GM21360 (cell line): ENCODE results near the gene HMGCR.
A peak's percentile ranks its signal among the peaks of the same experiment; 100 is the strongest.

Experiments
- ATAC-seq: cut with Tn5 transposase; IDR thresholded peaks from one replicate; pipeline ENCODE4 v1.9.1; 2021; ENCODE audit warnings: mild to moderate bottlenecking, moderate library complexity; ENCODE audit not compliant: unreplicated experiment

Gene HMGCR

DNA sequence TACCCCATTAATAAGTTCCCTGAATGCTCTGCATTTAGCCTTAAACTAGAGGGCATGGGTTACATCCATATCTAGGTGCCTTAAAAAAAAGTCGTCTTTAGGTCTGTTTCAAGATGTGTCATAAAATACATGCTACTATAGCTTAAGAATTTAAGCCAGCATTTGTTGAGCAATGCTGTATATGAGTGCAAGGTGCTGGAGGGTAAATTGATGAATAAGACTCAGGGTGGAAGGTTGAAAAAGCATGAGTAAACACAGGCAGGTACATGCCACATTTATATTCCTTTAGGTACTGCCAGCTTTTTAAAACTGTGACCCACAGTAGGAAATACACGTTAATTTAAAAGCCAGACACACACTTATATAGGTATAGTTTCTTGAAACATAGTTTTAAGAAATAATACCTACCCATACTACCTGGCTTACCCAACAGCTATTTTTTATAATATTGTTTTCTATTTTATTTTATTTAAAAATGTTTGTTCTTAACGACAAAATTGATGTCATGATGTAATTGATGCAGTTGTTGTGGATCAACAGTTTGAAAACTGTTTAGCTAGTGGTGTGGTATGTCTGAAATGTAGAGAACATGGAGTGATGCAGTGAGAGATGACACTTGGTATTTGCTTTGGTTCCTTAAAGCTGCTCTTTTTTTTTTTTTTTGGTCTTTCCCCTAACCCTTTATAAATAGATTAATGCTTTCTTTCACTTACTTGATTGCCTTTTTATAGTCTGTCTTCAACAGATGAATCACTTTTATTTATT, 3.9 kb downstream of the HMGCR start:
- ATAC-seq = no peak

DNA sequence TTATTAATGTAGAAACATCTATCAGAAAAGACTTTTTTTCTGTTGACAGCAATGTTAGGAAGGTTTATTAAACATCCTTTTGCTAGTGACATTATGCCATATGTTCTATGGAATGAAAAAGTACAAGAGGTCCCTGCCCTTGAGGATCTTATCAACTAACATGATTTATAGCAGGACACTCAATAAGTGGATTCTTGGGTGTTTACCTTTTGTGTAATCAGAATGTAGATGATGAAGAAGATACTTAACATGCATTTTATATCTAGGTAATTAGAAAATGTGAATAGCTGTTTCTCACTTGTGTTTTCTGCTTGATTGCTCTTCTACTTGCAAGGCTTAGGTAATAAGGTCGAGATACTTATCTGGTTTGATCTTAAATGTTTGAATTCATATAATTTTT, 4.9 kb downstream of the HMGCR start:
- ATAC-seq = no peak

DNA sequence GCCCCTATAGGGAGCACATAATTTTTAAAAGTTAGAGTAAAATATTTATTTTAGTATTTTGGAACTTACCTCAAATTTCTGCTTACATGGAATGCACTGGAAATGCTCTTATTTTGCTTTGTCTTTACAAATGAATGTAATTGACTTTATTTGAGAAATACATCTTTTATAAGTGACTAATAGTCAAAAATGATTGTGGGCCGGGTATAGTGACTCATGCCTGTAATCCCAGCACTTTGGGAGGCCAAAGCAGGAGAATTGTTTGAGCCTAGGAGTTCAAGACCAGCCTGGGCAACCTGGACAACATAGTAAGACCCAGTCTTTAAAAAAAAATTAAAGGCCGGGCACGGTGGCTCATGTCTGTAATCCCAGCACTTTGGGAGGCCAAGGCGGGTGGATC, 5.8 kb downstream of the HMGCR start:
- no peak for ATAC-seq

DNA sequence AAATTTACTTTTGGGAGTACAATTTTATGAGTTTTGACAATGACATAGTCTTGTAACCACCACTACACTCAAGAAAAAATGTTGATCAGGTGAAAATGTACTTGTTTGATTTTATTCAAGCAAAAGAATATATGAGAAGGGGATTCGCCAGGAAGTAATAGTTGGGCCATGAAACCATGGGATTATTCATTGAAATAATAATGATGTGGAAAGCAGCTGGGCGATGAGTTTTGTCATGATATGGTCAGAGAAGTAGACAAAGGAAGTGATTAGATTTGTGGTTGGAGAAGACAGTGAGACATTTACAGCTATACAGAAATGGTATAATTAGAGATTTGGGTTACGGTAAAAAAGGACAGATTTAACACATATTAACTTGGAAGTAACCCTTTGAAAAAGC, 11.2 kb downstream of the HMGCR start:
- no peak for ATAC-seq

DNA sequence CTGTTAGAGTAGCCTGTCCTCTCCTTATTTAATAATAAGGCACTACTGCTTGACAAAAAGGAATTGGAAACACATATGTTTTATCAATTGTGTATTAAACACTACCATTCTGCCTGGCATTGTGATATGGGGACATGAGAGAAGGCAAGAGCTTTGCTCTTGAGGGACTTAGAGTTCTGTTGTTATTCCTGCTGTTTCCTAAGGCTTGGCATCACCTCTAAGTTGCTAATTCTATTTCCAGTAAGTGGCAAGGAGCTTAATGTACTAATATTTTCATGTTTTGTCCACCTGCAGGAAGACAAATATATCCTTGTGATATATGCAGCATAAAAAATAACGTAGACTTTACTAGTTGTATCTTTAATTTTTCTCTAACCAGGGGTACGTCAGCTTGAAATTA, 12.6 kb downstream of the HMGCR start:
- ATAC-seq = no peak

DNA sequence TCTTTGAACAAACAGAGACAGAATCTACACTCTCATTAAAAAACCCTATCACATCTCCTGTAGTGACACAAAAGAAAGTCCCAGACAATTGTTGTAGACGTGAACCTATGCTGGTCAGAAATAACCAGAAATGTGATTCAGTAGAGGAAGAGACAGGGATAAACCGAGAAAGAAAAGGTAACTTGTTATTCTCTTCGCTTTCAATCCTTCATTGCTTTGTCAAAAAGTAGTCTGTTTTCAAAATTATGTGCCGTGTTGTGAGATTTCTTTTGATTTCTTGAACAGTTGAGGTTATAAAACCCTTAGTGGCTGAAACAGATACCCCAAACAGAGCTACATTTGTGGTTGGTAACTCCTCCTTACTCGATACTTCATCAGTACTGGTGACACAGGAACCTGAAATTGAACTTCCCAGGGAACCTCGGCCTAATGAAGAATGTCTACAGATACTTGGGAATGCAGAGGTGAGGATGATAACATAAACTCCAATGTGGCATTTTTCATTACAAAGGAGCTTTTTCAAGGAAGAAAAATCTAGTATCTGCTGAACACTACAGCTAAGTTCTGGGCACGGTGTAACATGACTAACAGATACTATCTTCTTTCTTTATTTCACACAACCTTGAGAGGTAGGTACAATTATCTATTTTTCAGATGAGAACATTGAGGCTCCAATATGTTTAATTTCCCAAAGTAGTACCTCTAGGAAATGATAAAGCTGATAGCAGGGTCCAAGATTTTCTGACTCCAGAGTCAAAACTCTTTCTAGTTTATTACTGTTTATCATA, 14.3 kb downstream of the HMGCR start:
- ATAC-seq = no peak

DNA sequence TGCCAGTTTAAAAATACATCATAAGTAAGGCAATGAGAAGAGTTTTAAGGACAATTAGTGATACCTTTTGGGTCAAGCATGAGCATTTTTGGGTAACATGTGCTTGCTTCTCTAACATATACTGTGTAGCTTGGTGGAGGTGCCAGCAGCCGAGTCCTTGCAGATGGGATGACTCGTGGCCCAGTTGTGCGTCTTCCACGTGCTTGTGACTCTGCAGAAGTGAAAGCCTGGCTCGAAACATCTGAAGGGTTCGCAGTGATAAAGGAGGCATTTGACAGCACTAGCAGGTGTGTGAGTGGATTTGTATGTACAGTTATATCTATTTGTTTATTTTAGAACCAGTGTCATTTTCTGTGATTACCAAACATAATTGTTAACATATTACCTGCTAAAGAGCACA, 18.2 kb downstream of the HMGCR start:
- ATAC-seq = no peak

DNA sequence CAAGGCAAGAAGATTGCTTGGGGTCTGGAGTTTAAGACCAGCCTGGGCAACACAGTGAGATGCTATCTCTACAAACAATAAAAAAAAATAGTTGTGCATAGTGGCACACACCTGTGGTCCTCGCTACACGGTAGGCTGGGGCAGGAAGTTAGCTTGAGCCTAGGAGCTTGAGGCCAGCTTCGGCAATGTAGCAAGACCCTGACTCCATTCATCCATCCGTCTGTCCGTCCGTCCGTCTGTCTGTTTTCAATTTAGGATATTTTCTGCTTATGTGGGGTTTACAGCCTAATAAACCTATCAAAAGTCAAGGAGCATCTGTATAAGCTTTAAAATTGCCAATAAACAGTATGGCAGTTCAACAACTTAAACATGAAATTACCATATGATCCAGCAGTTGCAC, 19.7 kb downstream of the HMGCR start:
- ATAC-seq = no peak

DNA sequence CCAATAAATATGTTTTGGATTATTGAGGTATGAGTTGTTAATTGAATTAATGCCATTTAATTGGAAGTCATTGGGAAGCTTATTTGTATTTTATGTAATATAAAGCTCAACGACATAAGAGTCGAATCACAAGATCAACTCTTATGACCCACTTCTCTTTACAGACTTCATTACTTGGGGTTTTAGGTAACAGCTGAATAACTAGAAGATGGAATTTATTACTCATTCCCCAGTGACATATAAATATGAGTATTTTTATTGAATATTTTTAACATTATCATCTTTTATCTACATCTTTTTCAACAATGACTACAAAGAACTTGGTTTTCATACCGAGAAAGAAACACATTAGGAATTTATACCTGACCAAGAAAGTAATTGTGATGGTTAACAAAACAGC, 21.1 kb downstream of the HMGCR start:
- ATAC-seq = no peak

DNA sequence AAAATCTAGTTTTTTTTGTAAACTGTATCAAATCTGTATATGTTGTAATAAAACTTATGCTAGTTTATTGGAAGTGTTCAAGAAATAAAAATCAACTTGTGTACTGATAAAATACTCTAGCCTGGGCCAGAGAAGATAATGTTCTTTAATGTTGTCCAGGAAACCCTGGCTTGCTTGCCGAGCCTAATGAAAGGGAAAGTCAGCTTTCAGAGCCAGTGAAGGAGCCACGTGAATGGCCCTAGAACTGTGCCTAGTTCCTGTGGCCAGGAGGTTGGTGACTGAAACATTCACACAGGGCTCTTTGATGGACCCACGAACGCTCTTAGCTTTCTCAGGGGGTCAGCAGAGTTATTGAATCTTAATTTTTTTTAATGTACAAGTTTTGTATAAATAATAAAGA, 24.3 kb downstream of the HMGCR start:
- ATAC-seq = no peak

DNA sequence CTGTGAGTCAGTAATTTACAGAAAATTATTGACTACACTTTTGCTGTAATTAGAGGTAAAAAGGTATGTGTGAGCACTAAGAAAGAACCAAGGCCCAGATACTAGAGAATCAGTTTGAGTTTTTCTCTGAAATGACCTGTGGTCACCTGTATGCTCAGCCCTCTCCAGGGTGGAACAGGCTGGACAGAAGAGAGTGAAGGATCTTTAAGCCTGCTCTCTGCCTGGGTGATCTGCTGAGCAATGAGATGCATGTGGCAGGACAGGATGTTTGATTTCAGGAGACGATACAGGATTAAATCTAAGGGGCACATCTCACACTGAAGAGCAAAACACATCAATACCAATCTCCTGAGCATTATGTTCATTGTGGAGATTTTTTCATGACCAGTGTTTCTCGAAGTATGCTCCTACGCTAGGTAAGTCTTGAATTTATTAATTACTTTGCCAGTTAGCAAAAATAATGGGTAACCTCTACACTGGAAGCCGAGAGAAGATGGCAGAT, 25.5 kb downstream of the HMGCR start:
- ATAC-seq = no peak

DNA sequence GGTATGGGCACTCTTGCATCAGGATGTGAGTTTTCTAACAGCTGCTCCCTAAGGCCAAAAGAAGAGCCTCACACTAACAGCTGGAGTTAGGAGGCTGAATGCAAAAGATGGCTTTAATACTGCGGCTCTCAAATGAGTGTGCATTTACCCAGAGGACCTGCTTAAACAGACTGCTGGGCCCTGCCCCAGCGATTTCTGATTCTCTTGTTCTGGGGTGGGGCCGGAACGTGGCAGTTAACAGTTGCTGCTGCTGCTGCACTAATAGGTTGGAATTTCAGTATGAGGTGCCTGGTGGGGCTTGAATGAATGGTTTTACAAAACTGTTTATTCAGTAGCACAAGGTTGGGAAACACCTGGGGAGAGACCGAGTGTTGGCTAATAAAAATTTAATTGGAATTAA, 26.1 kb downstream of the HMGCR start:
- no peak for ATAC-seq

DNA sequence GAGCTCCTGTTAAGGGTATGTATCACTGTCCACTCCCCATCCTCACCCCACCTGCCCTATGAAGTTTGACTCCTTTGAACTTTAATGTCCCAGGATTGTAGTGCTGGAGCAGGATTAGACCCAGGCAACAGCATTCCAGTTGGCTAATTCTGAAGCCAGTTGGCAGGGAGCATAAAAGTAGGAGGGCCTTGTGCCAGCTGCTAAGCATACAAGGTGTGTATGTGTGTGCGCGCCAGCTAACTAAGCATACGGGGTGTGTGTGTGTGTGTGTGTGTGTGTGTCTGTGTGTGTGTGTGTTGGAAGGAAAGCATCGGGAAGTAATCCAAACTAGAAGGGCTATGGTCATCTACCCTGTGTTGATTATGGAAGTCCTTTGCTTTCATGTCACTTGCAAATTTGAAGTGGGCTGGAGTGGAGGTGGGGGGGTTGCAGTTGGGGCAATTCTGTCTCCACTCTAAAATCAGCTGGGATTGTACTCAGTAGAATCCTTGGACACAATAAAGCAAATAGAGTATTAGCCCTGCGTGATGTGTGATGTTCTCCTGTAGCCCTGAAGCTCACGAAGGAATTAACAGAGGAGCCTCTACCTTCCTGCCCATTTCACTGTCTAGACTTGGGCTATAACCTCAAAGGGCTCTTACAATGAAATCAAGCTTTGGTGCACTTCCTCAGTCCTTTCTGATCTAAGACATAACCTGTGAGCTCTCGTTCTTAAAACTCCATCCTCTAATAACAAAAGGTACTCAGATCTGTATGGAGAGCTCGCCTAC, 26.9 kb downstream of the HMGCR start:
- no peak for ATAC-seq

DNA sequence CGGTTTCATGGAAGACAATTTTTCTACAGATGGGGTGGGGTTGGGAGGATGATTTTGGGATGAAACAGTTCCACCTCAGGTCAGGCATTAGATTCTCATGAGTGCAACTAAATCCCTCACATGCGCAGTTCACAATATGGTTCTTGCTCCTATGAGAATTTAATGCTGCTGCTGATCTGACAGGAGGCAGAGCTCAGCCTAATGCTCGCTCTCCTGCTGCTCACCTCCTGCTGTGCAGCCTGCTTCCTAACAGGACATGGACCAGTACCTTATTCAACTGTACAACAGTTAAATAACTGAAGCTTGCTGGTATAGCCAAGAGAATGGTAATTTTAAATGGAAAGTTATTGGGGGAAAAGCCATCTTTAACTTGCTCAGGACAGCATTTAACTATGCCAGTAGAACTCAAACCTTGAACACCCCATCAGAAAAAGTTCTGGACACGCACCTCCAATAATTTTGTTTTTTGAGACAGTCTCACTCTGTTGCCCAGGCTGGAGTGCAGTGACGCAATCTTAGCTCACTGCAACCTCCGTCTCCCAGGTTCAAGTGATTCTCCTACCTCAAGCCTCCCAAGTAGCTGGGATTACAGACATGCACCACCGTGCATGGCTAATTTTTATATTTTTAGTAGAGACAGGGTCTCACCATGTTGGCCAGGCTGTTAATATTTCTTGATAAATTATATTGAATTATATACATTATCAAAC, 27.7 kb downstream of the HMGCR start:
- no peak for ATAC-seq

DNA sequence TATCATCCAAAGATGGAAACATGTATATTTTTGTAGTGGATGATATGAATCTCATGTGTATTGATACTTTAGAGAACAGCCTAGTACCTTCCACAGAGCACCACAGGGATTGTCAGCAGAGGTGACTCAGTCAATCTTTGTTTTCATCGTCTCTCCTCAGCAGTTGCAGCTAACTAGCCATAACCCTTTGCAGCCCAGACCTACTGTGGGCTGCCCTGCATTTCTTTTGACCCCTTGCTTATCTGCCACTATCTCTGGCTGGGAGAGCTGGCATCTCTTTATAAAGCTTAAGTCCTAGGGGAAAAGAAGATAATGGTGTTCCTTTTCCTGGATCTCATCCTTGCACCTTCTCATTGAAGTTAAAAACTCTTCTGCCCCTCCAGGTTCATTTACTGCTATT, 28.7 kb downstream of the HMGCR start:
- ATAC-seq = no peak

DNA sequence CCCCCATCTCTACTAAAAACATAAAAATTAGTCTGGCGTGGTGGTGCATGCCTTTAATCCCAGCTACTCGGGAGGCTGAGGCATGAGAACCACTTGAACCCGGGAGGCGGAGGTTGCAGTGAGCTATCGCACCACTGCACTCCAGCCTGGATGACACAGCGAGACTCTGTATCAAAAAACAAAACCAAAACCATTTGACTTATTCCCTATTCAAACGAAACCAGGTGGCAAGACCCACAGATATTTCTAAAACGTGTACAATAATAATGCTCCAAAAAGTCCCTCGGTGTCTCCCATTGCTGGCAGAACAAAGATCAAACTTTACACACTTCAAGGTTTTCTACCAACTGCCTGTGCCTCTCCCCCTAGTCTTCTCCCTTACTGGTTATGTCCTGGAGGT, 29.8 kb downstream of the HMGCR start:
- peak; percentile 77 for ATAC-seq

DNA sequence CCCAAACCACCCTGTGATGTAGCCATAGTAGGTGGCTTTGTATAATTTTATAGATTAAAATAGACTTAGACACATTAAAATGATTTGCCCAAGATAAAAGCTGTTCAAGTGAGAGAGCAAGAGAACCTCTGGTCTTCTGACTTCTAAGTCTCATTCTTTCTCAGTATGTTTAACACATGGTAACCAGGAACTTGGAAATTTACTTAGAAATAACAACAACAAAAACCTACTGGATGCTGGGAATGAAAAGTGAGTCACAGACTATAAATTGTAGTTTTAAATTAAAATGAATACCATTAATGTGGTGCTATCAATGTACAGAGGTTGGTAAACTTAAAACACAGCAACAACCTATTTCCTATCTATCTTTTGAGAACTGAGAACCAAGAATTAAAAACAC, 30.4 kb downstream of the HMGCR start:
- no peak for ATAC-seq

DNA sequence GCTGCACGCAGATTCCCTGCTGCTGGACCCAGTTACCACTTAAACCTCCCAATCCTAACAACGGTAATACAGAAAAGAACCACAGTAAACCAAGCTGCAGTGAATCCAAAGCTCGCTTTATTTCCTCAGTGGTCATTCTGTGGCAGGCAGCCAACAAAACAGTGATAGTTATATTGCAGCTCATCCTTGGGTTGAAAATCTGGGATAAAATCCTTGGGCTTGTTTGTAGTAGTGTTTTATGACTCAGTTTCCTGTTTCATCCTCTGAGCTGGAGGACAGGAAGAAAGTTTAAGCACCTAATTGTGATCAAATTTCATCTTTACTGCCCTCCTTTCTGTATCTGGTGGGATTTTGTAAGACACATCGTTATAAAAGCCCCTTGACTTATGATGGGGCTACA, 31.4 kb downstream of the HMGCR start:
- ATAC-seq = no peak

DNA sequence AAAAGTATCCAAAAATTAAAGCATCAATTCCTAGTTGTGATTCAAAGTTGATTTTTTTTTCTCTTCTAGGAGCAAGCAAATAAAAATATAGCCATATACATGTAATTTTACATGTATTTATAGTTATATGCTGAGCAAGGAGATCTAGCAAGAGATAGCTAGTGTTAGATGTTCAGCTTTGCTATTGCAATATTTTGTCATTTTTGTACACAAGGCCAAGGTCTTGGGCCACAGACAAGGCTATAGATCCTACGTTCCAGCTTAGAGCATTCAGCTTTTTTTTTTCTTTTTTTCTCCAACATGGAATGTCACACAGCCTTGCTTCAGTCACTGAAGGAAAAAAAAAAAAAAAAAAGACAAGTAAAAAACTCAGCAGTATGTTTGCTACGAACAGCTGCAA, 36.8 kb downstream of the HMGCR start:
- no peak for ATAC-seq

DNA sequence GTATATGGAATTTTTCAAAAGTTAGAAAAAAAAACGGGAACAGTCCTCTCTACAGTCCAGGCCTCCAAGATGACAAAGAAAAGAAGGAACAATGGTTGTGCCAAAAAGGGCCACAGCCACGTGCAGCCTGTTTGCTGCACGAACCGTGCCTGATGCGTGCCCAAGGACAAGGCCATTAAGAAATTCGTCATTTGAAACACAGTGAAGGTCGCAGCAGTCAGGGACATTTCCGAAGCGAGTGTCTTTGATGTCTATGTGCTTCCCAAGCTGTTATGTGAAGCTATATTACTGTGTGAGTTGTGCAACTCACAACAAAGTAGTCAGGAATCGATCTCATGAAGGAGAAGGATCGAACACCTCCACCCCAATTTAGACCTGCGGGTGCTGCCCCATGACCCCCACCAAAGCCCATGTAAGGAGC, 37.4 kb downstream of the HMGCR start:
- no peak for ATAC-seq

DNA sequence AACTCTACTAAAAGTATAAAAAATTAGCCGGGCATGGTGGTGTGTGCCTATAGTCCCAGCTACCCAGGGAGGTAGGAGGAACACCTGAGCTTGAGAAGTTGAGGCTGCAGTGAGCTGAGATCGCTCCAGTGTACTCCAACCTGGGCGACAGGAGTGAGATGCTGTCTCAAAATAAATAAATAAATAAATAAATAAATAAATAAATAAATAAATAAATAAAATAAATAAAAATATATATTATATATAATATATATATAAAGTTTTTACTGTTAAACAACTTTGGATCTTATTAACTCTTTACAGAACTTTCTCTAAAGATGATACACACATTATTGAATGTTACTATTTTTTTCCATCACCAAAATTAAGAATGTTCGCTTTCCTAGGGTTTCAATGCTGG, 38.4 kb downstream of the HMGCR start:
- no peak for ATAC-seq
